Measurements from ENCODE around the gene S100A12.

S100A12 gene

GRCh38 chr1:153379591-153379990, 4.2 kb upstream of the S100A12 start:
- in situ Hi-C loops (cut with HindIII; ENCODE audit: low sequenced_read_pairs): no loop called here
- no peak for DNase-seq (ENCODE audit: low read depth)
- TF ChIP-seq CTCF (IDR thresholded peaks at IDR 0.05; ENCODE audit: low read depth, low read length, missing control alignments): no peak

GRCh38 chr1:153374071-153374470, 1.4 kb downstream of the S100A12 start:
- DNase-seq (ENCODE audit: low read depth): no peak
- no peak for TF ChIP-seq CTCF (IDR thresholded peaks at IDR 0.05; ENCODE audit: low read depth, low read length, missing control alignments)
- H3K4me3 ChIP-seq (ENCODE audit: low read depth, low read length): no peak overlapping the region
- in situ Hi-C loops (cut with HindIII; ENCODE audit: low sequenced_read_pairs): no loop called here

More at GRCh38 chr1:153379591-153379990, 4.2 kb upstream of the S100A12 start:
- H3K4me3 ChIP-seq (ENCODE audit: low read depth, low read length): no peak overlapping the region

- no peak for DNase-seq (ENCODE audit: low read depth)
- TF ChIP-seq CTCF (IDR thresholded peaks at IDR 0.05; ENCODE audit: low read depth, low read length, missing control alignments): no peak
- no peak overlapping the region for H3K4me3 ChIP-seq (ENCODE audit: low read depth, low read length)
- in situ Hi-C loops (cut with HindIII; ENCODE audit: low sequenced_read_pairs): no loop called here
These were observed 2.9 kb downstream of the S100A12 start for GRCh38 chr1:153372571-153372970.

- no peak for DNase-seq (ENCODE audit: low read depth)
- H3K4me3 ChIP-seq (ENCODE audit: low read depth, low read length): no peak overlapping the region
- in situ Hi-C loops (cut with HindIII; ENCODE audit: low sequenced_read_pairs): no loop called here
- no peak for TF ChIP-seq CTCF (IDR thresholded peaks at IDR 0.05; ENCODE audit: low read depth, low read length, missing control alignments)
These were observed 4.2 kb downstream of the S100A12 start for GRCh38 chr1:153371231-153371630.

GRCh38 chr1:153370146-153370545, 5.3 kb downstream of the S100A12 start:
- no peak for TF ChIP-seq CTCF (IDR thresholded peaks at IDR 0.05; ENCODE audit: low read depth, low read length, missing control alignments)
- H3K4me3 ChIP-seq (ENCODE audit: low read depth, low read length): no peak overlapping the region
- DNase-seq (ENCODE audit: low read depth): no peak
- in situ Hi-C loops (cut with HindIII; ENCODE audit: low sequenced_read_pairs): no loop called here

- no peak for TF ChIP-seq CTCF (IDR thresholded peaks at IDR 0.05; ENCODE audit: low read depth, low read length, missing control alignments)
- H3K4me3 ChIP-seq (ENCODE audit: low read depth, low read length): no peak overlapping the region
- DNase-seq (ENCODE audit: low read depth): no peak
- in situ Hi-C loops (cut with HindIII; ENCODE audit: low sequenced_read_pairs): loop anchor here (5.0 to 10.0 kb wide), 2 partner anchors 46 to 124 kb away; partner anchors contain the start of gene S100A7A
These were observed 6.9 kb downstream of the S100A12 start for GRCh38 chr1:153368495-153368894.

- TF ChIP-seq CTCF (IDR thresholded peaks at IDR 0.05; ENCODE audit: low read depth, low read length, missing control alignments): no peak
- in situ Hi-C loops (cut with HindIII; ENCODE audit: low sequenced_read_pairs): loop anchor here (5.0 to 10.0 kb wide), 2 partner anchors 48 to 125 kb away; partner anchors contain the start of gene S100A7A
- H3K4me3 ChIP-seq (ENCODE audit: low read depth, low read length): no peak overlapping the region
- DNase-seq (ENCODE audit: low read depth): no peak
These were observed 8.3 kb downstream of the S100A12 start for GRCh38 chr1:153367090-153367489.
